GM19372 (cell line): ENCODE results near the gene TPSAB1.
"Not testable (repeated sequence)": the region's sequence is repeated elsewhere in the genome, so short reads cannot be mapped to it uniquely, and the experiment has no call there.

Source experiments
- ATAC-seq: cut with Tn5 transposase; IDR thresholded peaks from one replicate; pipeline ENCODE4 v1.9.1; 2021; ENCODE audit warnings: mild to moderate bottlenecking, low read depth, moderate library complexity; ENCODE audit not compliant: unreplicated experiment

Gene TPSAB1

DNA sequence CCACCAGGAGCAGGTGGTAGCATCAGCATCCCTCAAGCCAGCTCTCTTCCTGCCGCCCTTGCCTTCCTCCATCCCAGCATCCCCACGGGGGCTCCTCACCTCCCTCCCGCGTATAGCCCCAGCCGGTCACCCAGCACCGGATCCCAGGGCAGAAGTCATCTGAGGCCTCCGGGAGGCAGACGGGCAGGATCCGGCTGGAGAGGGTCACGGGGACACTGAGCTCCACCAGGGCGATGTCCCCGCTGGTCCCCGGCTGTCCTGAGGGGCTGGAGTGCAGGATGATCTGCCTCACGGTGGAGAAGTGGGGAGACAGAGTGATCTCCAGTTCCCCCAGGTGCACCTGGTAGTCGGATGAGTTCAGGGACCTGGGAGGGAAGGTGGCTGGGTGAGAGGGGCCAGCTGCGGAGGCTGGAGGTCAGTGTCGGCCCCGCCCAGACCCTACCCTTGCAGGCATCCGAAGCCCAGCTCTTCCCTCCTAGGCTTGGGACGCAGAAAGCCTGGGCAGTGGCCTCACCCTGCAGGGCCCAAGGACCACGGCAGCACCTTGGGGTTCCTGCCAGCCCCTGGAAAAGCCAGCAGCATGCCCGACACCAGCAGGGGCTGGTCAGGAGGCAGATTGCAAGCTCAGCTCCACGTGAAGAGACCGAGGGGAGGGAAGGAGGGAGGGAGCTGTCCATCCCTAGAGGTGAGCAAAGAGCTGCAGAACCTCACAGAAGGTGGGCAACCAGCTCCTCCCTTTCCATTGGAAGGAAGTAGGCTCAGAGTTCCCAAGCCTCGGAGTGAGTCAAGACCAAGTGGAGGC lies 17.8 kb upstream of the TPSAB1 start:
- ATAC-seq, result no peak

- ATAC-seq, result no peak
Measured at GRCh38 chr16:1223355-1224214, 16.9 kb upstream of the TPSAB1 start.

DNA sequence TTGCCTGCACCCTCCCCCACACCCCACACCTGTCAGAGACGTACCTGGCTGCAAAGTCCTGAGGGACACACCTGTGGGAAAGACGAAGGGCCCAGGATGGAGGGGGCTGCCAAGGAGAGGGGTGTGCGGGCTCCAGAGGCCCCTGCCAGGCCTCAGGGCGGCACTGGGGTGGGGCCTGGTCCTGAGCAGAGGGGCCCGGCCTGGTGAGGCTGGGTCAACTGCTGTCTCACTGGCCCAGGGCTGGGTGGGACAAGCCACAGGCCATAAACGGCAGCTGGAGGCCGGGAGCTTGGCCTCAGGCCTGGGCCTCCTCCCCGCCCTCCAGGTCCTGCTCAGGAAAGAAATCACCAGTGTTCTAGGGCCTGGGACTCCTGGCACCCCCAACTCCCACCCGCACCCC lies 15.9 kb upstream of the TPSAB1 start:
- no peak for ATAC-seq

DNA sequence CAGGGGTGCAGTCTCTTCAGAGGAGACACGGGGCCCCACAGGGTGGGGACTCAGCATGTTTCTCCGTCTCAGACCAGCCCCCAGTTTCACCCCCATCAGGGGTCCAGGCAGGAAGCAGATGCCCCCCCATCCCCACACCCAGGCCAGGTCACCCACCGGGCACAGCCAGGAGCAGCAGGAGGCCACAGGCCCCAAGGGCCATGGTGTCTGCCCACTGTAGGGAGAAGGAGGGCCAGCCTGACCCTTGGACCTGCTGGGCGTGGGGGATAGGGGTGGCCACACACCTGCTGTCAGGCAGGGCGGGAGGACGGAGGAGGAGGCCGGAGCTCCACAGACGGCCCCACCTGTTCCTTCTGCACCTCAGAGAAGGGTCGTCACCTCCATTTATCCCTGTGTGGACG lies 15.5 kb upstream of the TPSAB1 start, which contains the start of gene TPSG1:
TPSG1 (minus strand) TSS at position 218 of the 401 bp plus-strand sequence; CDS start at position 202, 16 bp downstream.
- no peak for ATAC-seq

GRCh38 chr16:1225728-1226311 lies 14.7 kb upstream of the TPSAB1 start:
- ATAC-seq, result not testable (repeated sequence)

GRCh38 chr16:1226692-1227091 lies 13.8 kb upstream of the TPSAB1 start:
- not testable (repeated sequence) for ATAC-seq

DNA sequence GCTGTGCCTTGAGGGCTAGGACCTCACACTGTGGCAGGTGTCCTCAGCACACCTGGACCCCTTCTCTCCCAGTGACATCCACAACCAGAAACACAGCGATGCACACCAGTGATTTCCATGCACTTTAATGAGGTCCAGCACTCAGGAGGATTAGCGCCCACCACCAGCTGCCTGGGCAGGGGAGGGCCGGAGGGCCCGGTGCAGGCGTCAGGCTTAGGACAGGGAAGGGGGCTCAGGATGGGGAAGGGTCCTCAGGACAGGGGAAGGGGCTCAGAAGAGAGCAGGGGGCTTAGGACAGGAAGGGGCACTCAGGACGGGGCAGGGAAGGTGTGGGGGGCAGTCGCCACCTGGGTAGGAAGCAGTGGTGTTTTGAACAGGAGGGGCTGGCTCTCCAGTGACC lies 12.3 kb upstream of the TPSAB1 start:
- ATAC-seq, result not testable (repeated sequence)

GRCh38 chr16:1229476-1229875 lies 11.0 kb upstream of the TPSAB1 start:
- not testable (repeated sequence) for ATAC-seq

- not testable (repeated sequence) for ATAC-seq
Measured at GRCh38 chr16:1230084-1230470, 10.4 kb upstream of the TPSAB1 start, which contains the start of gene TPSB2. TSS of gene TPSB2 (minus strand) at chr16:1230184. CDS start at chr16:1229951, 233 bp downstream.

GRCh38 chr16:1230471-1231212 lies 9.9 kb upstream of the TPSAB1 start:
- not testable (repeated sequence) for ATAC-seq

GRCh38 chr16:1231301-1231700 lies 9.2 kb upstream of the TPSAB1 start:
- ATAC-seq, result not testable (repeated sequence)

DNA sequence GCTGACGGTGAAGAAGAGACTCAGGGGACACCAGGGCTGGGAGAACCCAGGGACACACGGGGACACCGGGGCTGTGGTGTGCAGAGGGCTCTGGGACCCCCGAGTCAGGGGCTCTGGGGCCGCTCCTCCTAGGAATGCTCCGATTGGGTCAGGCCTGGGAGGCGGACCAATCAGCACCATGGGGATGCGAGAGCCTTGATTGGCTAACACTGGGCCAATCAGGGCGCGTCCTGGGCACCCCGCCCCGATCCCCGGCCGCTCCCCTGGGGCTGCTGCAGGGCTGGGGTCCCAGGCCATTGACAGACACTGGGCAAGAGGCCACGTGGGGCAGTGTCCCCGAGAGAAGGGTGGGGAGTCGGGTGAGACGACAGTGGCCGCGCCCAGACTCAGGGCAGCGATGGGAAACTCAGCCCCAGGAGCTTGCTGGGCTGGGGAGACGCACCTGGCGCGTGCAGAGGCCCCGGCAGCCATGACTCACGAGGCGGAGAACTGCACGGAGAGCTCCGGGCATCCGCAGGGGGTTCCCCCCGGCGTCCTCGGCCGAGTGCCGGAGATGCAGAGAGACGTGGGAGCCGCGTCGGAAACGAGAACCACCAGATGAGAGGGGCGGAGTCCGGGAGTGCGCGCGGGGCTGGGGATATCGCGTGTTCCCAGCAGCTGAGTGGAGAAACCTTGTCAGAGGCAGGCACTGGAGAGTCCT lies 8.3 kb upstream of the TPSAB1 start:
- not testable (repeated sequence) for ATAC-seq

GRCh38 chr16:1236659-1237058 lies 3.8 kb upstream of the TPSAB1 start:
- ATAC-seq, result not testable (repeated sequence)

DNA sequence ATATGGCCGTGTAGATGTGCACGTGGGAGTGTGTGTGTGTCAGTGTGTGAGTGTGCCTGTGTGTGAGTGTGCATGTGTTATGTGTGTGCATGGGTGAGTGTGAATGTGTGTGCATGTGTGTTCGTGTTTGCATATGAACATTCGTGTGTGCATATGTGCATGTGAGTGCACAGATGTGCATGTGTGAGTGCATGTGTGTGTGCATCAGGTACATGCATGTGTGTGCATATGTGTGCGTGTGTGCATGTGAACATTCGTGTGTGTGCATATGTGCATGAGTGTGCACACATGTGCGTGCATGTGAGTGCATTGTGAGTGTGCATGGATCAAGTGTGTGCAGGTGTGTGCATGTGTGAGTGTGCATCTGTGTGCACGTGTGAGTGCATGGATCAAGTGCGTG lies 2.5 kb upstream of the TPSAB1 start:
- no peak for ATAC-seq

DNA sequence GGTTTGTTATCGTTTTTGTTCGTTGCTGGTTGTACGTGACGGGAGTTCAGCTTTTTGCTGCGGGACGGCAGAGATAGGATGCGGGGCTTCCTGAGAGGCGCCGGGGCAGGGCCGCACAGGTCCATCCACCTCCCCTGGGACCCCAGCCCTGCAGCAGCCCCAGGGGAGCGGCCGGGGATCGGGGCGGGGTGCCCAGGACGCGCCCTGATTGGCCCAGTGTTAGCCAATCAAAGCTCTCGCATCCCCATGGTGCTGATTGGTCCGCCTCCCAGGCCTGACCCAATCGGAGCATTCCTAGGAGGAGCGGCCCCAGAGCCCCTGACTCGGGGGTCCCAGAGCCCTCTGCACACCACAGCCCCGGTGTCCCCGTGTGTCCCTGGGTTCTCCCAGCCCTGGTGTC lies 1.6 kb upstream of the TPSAB1 start:
- not testable (repeated sequence) for ATAC-seq

GRCh38 chr16:1239575-1239974 lies 930 bp upstream of the TPSAB1 start:
- not testable (repeated sequence) for ATAC-seq

DNA sequence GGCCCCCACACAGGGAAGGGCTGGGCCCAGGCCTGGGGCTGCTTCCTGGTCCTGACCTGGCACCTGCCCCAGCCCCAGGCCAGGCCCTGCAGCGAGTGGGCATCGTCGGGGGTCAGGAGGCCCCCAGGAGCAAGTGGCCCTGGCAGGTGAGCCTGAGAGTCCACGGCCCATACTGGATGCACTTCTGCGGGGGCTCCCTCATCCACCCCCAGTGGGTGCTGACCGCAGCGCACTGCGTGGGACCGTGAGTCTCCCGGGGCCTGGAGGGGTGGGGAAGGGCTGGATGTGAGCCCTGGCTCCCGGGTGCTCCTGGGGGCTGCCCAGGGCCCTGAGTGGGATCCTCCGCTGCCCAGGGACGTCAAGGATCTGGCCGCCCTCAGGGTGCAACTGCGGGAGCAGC lies 576 bp downstream of the TPSAB1 start:
- ATAC-seq, result not testable (repeated sequence)

DNA sequence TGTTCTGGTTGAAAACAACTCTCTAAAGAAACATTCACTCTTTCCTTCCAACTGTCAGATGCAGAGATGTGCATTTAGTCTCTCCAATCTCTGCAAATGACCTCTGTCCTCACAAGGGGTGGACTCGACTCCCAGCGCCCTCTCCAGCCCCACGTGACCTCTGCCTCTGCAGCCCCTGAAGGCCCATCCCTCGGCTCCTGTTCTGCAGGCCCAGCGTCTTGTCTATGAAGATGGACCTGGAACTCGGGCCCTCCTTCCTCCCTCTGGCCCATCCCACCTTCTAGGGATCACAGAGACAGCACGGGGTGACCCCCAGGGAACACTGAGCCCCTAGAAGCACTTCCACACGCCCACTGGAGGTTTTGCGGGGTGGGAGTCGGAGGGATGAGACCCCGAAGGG lies 2.9 kb downstream of the TPSAB1 start:
- ATAC-seq, result not testable (repeated sequence)
